ENCODE data around the gene OGFR.
A peak's percentile ranks its signal among the peaks of the same experiment; 100 is the strongest.

DNA sequence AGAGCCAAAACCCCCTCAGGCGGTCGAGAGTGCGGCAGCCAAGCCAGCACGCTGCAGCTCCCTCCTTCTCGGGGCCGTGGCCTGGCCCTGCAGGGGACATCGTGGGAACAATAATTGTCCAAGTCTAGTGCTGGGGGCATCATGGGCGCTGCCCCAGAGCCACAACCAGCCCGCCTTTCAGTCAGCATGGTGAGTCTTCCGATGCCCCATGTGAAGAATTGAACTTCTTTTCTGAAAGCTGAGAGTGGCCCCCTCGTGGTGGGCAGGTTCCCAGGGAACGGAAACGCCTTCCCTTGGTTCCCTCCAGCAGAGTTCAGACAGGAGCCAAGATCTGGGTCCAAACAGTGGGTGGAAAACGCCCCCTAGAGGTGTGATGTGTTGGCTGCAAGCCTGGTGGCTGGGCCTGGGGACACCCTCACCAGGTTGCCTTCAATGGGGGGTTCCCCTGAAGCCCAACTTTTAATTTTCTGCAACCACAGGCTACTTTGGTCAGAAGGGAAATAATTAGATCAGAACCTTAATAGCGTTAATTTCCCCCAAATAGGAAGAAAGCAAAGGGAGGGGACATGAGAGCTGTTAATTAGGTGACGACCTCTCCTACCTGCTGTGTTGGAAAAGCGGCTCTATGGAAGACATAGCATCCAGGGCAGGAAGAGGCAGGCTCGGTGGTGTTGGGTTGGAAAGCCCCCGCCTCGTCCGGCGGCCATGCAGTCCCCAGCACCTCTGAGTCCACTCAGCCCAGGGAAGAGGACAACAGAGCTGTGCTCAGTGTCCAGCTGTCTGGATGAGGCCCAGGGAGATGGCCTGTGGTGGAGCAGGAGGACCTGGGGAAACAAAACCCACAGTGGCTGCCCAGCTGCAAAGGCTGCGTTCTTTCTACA is 13.1 kb upstream of the OGFR start:
- TF ChIP-seq, protein P1, sequence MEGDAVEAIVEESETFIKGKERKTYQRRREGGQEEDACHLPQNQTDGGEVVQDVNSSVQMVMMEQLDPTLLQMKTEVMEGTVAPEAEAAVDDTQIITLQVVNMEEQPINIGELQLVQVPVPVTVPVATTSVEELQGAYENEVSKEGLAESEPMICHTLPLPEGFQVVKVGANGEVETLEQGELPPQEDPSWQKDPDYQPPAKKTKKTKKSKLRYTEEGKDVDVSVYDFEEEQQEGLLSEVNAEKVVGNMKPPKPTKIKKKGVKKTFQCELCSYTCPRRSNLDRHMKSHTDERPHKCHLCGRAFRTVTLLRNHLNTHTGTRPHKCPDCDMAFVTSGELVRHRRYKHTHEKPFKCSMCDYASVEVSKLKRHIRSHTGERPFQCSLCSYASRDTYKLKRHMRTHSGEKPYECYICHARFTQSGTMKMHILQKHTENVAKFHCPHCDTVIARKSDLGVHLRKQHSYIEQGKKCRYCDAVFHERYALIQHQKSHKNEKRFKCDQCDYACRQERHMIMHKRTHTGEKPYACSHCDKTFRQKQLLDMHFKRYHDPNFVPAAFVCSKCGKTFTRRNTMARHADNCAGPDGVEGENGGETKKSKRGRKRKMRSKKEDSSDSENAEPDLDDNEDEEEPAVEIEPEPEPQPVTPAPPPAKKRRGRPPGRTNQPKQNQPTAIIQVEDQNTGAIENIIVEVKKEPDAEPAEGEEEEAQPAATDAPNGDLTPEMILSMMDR (IDR thresholded peaks at IDR 0.05; ENCODE audit: insufficient read depth, low read length, poor library complexity, severe bottlenecking): peak; percentile 93
- no peak for TF ChIP-seq EZH2phosphoT487 (conservative IDR thresholded peaks at IDR 0.05; ENCODE audit: low read length)

Measured in SU-DHL-6 (cell line).